ENCODE data around the gene PRSS27.

Gene PRSS27

GRCh38 chr16:2708290-2708639 lies 11.8 kb downstream of the PRSS27 start:
- Histone ChIP-seq H3K79me1 (ENCODE audit: low read depth, low read length) (peaks cover 10% of the 10 kb centered on the region), H2BK5ac (ENCODE audit: low read length) (no peak overlapping the region), H4K91ac (ENCODE audit: low read depth, low read length, poor library complexity) (no peak overlapping the region), H3K36me3 (replicated peaks in 1 of 2; ENCODE audit: control insufficient read depth in 2 of 2, insufficient read depth in 2 of 2, low read length in 2 of 2) (peaks cover 10 to 34% of the 10 kb centered on the region in 2 donors), H3K4me1 (ENCODE audit: control insufficient read depth in 2 of 2, insufficient read depth in 1 of 2, low read depth in 1 of 2, low read length in 2 of 2) (no peaks in the 10 kb centered on the region), H2AFZ (ENCODE audit: low read length) (no peak overlapping the region), H3K9ac (ENCODE audit: low read depth, low read length, poor library complexity) (no peak overlapping the region), H3K9me3 (replicated peaks in 1 of 2; ENCODE audit: control insufficient read depth in 2 of 2, insufficient read depth in 1 of 2, low read depth in 1 of 2, low read length in 2 of 2) (no peaks in the 10 kb centered on the region), H2BK120ac (ENCODE audit: low read depth, low read length) (no peak overlapping the region), H3K14ac (ENCODE audit: low read length) (no peak overlapping the region), H3K4me2 (ENCODE audit: insufficient read depth, low read length, poor library complexity, severe bottlenecking) (no peak overlapping the region), H3K18ac (ENCODE audit: low read length) (no peak overlapping the region), H2AK5ac (ENCODE audit: low read depth, low read length) (no peak overlapping the region), H2BK15ac (ENCODE audit: low read length) (no peak overlapping the region), H3K4me3 (ENCODE audit: low read length in 2 of 2) (no peak overlapping the region), H3K4ac (ENCODE audit: low read length) (no peak overlapping the region), H3K23ac (ENCODE audit: low read depth, low read length, poor library complexity) (no peak overlapping the region), H2BK12ac (ENCODE audit: low read length) (no peak overlapping the region), H3K27me3 (ENCODE audit: control insufficient read depth in 3 of 3, insufficient read depth in 3 of 3, low read depth in 1 of 3, low read length in 3 of 3) (no peaks in the 10 kb centered on the region), H3K27ac (replicated peaks; ENCODE audit: low read length) (no peak overlapping the region), H4K8ac (ENCODE audit: low read depth, low read length) (no peak overlapping the region)
- no CpG with 5 or more reads among the region's 14 CpGs for WGBS, 2 donors (ENCODE audit: extremely low coverage in 2 of 2, insufficient read length in 2 of 2, insufficient replicate concordance in 1 of 2)
- DNase-seq (ENCODE audit: low spot score): no peak

GRCh38 chr16:2707368-2708289 lies 12.4 kb downstream of the PRSS27 start:
- Histone ChIP-seq H3K4ac (ENCODE audit: low read length) (no peak overlapping the region), H4K8ac (ENCODE audit: low read depth, low read length) (no peak overlapping the region), H2BK120ac (ENCODE audit: low read depth, low read length) (no peak overlapping the region), H3K27ac (replicated peaks; ENCODE audit: low read length) (no peak overlapping the region), H3K14ac (ENCODE audit: low read length) (no peak overlapping the region), H3K9ac (ENCODE audit: low read depth, low read length, poor library complexity) (no peak overlapping the region), H3K36me3 (replicated peaks in 1 of 2; ENCODE audit: control insufficient read depth in 2 of 2, insufficient read depth in 2 of 2, low read length in 2 of 2) (peaks cover 12 to 40% of the 10 kb centered on the region in 2 donors), H3K4me1 (ENCODE audit: control insufficient read depth in 2 of 2, insufficient read depth in 1 of 2, low read depth in 1 of 2, low read length in 2 of 2) (no peaks in the 10 kb centered on the region), H3K9me3 (replicated peaks in 1 of 2; ENCODE audit: control insufficient read depth in 2 of 2, insufficient read depth in 1 of 2, low read depth in 1 of 2, low read length in 2 of 2) (no peaks in the 10 kb centered on the region), H3K18ac (ENCODE audit: low read length) (no peak overlapping the region), H2AK5ac (ENCODE audit: low read depth, low read length) (no peak overlapping the region), H3K27me3 (ENCODE audit: control insufficient read depth in 3 of 3, insufficient read depth in 3 of 3, low read depth in 1 of 3, low read length in 3 of 3) (no peaks in the 10 kb centered on the region), H4K91ac (ENCODE audit: low read depth, low read length, poor library complexity) (no peak overlapping the region), H3K79me1 (ENCODE audit: low read depth, low read length) (peaks cover 10% of the 10 kb centered on the region), H2BK15ac (ENCODE audit: low read length) (no peak overlapping the region), H3K23ac (ENCODE audit: low read depth, low read length, poor library complexity) (no peak overlapping the region), H2AFZ (ENCODE audit: low read length) (no peak overlapping the region), H3K4me2 (ENCODE audit: insufficient read depth, low read length, poor library complexity, severe bottlenecking) (no peak overlapping the region), H2BK12ac (ENCODE audit: low read length) (no peak overlapping the region), H3K4me3 (ENCODE audit: low read length in 2 of 2) (no peak overlapping the region), H2BK5ac (ENCODE audit: low read length) (no peak overlapping the region)
- no peak for DNase-seq (ENCODE audit: low spot score)
- WGBS, 2 donors (ENCODE audit: extremely low coverage in 2 of 2, insufficient read length in 2 of 2, insufficient replicate concordance in 1 of 2): no CpG with 5 or more reads among the region's 51 CpGs

- H2AFZ ChIP-seq (ENCODE audit: low read length): no peak overlapping the region
- H3K9me3 ChIP-seq (replicated peaks in 1 of 2; ENCODE audit: control insufficient read depth in 2 of 2, insufficient read depth in 1 of 2, low read depth in 1 of 2, low read length in 2 of 2): no peaks in the 10 kb centered on the region
- no peaks in the 10 kb centered on the region for H3K27me3 ChIP-seq (ENCODE audit: control insufficient read depth in 3 of 3, insufficient read depth in 3 of 3, low read depth in 1 of 3, low read length in 3 of 3)
- no peak overlapping the region for H3K18ac ChIP-seq (ENCODE audit: low read length)
- DNase-seq (ENCODE audit: low spot score): no peak
- no peak overlapping the region for H3K14ac ChIP-seq (ENCODE audit: low read length)
- no peak overlapping the region for H3K4me3 ChIP-seq (ENCODE audit: low read length in 2 of 2)
- H3K36me3 ChIP-seq (replicated peaks in 1 of 2; ENCODE audit: control insufficient read depth in 2 of 2, insufficient read depth in 2 of 2, low read length in 2 of 2): peaks cover 17 to 48% of the 10 kb centered on the region in 2 donors
- H4K8ac ChIP-seq (ENCODE audit: low read depth, low read length): no peak overlapping the region
- no CpG with 5 or more reads among the region's 22 CpGs for WGBS, 2 donors (ENCODE audit: extremely low coverage in 2 of 2, insufficient read length in 2 of 2, insufficient replicate concordance in 1 of 2)
- H2AK5ac ChIP-seq (ENCODE audit: low read depth, low read length): no peak overlapping the region
- H4K91ac ChIP-seq (ENCODE audit: low read depth, low read length, poor library complexity): no peak overlapping the region
- H3K4ac ChIP-seq (ENCODE audit: low read length): no peak overlapping the region
- no peak overlapping the region for H2BK15ac ChIP-seq (ENCODE audit: low read length)
- no peak overlapping the region for H3K9ac ChIP-seq (ENCODE audit: low read depth, low read length, poor library complexity)
- H2BK120ac ChIP-seq (ENCODE audit: low read depth, low read length): no peak overlapping the region
- H3K4me1 ChIP-seq (ENCODE audit: control insufficient read depth in 2 of 2, insufficient read depth in 1 of 2, low read depth in 1 of 2, low read length in 2 of 2): no peaks in the 10 kb centered on the region
- no peak overlapping the region for H3K4me2 ChIP-seq (ENCODE audit: insufficient read depth, low read length, poor library complexity, severe bottlenecking)
- peaks cover 14% of the 10 kb centered on the region for H3K79me1 ChIP-seq (ENCODE audit: low read depth, low read length)
- H3K27ac ChIP-seq (replicated peaks; ENCODE audit: low read length): no peak overlapping the region
- no peak overlapping the region for H3K23ac ChIP-seq (ENCODE audit: low read depth, low read length, poor library complexity)
- H2BK12ac ChIP-seq (ENCODE audit: low read length): no peak overlapping the region
- no peak overlapping the region for H2BK5ac ChIP-seq (ENCODE audit: low read length)
These were observed 13.3 kb downstream of the PRSS27 start for GRCh38 chr16:2706611-2707311.

GRCh38 chr16:2706085-2706484 lies 13.9 kb downstream of the PRSS27 start:
- H3K14ac ChIP-seq (ENCODE audit: low read length): no peak overlapping the region
- no CpG with 5 or more reads among the region's 17 CpGs for WGBS, 2 donors (ENCODE audit: extremely low coverage in 2 of 2, insufficient read length in 2 of 2, insufficient replicate concordance in 1 of 2)
- H2AK5ac ChIP-seq (ENCODE audit: low read depth, low read length): no peak overlapping the region
- H3K4me3 ChIP-seq (ENCODE audit: low read length in 2 of 2): peak overlapping the region in 1 of 2 donors; percentile 16
- H3K4me2 ChIP-seq (ENCODE audit: insufficient read depth, low read length, poor library complexity, severe bottlenecking): no peak overlapping the region
- no peaks in the 10 kb centered on the region for H3K4me1 ChIP-seq (ENCODE audit: control insufficient read depth in 2 of 2, insufficient read depth in 1 of 2, low read depth in 1 of 2, low read length in 2 of 2)
- peak overlapping the region; percentile 73 for H3K23ac ChIP-seq (ENCODE audit: low read depth, low read length, poor library complexity)
- peaks cover 14% of the 10 kb centered on the region for H3K79me1 ChIP-seq (ENCODE audit: low read depth, low read length)
- no peak overlapping the region for H2AFZ ChIP-seq (ENCODE audit: low read length)
- no peaks in the 10 kb centered on the region for H3K27me3 ChIP-seq (ENCODE audit: control insufficient read depth in 3 of 3, insufficient read depth in 3 of 3, low read depth in 1 of 3, low read length in 3 of 3)
- no peak overlapping the region for H4K8ac ChIP-seq (ENCODE audit: low read depth, low read length)
- H4K91ac ChIP-seq (ENCODE audit: low read depth, low read length, poor library complexity): no peak overlapping the region
- H3K4ac ChIP-seq (ENCODE audit: low read length): no peak overlapping the region
- H3K18ac ChIP-seq (ENCODE audit: low read length): no peak overlapping the region
- H3K9ac ChIP-seq (ENCODE audit: low read depth, low read length, poor library complexity): no peak overlapping the region
- H3K36me3 ChIP-seq (replicated peaks in 1 of 2; ENCODE audit: control insufficient read depth in 2 of 2, insufficient read depth in 2 of 2, low read length in 2 of 2): peaks cover 17 to 54% of the 10 kb centered on the region in 2 donors
- no peak overlapping the region for H3K27ac ChIP-seq (replicated peaks; ENCODE audit: low read length)
- no peak overlapping the region for H2BK5ac ChIP-seq (ENCODE audit: low read length)
- no peaks in the 10 kb centered on the region for H3K9me3 ChIP-seq (replicated peaks in 1 of 2; ENCODE audit: control insufficient read depth in 2 of 2, insufficient read depth in 1 of 2, low read depth in 1 of 2, low read length in 2 of 2)
- DNase-seq (ENCODE audit: low spot score): no peak
- H2BK120ac ChIP-seq (ENCODE audit: low read depth, low read length): no peak overlapping the region
- no peak overlapping the region for H2BK15ac ChIP-seq (ENCODE audit: low read length)
- H2BK12ac ChIP-seq (ENCODE audit: low read length): no peak overlapping the region
